GM20000 (cell line): ENCODE measurements around the gene WASL.

Experiments used
- DNase-seq: peaks from one replicate; pipeline ENCODE4 v3.0.0; 2012; ENCODE audit warnings: low spot score
- TF ChIP-seq, protein P1 (sequence below): IDR thresholded peaks from 2 replicates; pipeline ENCODE4 v1.5.1; 2012; ENCODE audit warnings: mild to moderate bottlenecking, control low read depth; ENCODE audit errors: extremely low read depth, missing control alignments

Gene WASL

DNA sequence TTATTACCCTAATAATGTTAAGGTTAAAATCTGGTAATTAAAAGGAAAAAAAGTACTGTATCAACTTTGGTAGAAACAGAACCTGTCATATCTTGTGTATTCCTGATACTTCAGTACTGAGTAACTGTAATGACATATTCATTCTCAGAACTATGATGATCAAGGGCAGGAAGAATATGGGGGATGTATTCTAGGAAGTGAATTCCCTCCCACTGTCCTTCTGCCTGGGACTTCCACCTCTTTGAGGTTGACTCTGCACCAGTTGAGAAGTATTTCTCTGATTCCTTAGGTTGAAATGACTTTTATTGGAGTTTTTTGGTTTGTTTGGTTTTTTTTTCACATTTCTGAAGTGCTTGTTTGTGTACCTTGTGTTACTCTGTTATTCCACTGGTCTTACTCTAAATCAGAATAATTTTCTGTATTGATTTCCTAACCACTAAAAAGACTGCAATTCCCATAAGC, 36.9 kb downstream of the WASL start:
- DNase-seq, result no peak
- TF ChIP-seq, protein P1, sequence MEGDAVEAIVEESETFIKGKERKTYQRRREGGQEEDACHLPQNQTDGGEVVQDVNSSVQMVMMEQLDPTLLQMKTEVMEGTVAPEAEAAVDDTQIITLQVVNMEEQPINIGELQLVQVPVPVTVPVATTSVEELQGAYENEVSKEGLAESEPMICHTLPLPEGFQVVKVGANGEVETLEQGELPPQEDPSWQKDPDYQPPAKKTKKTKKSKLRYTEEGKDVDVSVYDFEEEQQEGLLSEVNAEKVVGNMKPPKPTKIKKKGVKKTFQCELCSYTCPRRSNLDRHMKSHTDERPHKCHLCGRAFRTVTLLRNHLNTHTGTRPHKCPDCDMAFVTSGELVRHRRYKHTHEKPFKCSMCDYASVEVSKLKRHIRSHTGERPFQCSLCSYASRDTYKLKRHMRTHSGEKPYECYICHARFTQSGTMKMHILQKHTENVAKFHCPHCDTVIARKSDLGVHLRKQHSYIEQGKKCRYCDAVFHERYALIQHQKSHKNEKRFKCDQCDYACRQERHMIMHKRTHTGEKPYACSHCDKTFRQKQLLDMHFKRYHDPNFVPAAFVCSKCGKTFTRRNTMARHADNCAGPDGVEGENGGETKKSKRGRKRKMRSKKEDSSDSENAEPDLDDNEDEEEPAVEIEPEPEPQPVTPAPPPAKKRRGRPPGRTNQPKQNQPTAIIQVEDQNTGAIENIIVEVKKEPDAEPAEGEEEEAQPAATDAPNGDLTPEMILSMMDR, result no peak

DNA sequence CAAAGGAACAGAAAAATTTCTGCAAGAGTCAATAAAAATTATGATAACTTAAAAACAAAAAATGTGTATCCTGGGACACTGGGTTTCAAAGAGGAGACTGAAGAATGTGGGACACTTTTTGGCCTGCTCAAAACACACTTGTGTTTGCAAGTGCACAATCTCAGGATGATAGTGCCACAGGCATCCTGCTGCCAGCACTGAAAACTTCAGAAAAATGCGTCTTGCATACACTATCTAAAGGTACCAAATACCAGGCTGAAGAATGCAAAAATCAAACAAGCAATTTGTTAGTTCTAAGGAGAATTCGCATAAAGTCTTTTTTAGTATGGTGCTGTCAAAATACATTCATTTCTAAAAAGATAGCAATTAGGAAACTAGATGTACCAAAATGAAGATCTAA, 38.1 kb downstream of the WASL start:
- DNase-seq, result no peak
- TF ChIP-seq, protein P1, result no peak

DNA sequence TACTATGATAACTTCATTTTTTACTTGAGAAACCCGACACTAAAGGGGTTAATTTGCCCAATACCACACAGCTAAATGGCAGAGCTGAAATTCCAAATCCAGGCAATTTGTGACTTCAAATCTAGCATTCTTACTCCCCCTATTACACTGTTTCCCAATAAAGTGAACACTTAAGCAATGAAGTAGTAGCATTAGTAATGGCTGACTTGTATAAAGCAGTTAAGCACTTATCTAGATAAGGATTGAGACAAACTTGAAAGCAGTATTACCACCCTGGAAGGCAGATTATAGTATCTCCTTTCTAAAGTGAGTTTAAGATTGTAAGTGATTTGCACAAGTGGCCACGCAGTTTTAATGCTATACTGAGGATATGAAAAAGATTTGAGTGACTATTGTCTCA, 39.3 kb downstream of the WASL start:
- DNase-seq, result no peak
- TF ChIP-seq, protein P1, result no peak

DNA sequence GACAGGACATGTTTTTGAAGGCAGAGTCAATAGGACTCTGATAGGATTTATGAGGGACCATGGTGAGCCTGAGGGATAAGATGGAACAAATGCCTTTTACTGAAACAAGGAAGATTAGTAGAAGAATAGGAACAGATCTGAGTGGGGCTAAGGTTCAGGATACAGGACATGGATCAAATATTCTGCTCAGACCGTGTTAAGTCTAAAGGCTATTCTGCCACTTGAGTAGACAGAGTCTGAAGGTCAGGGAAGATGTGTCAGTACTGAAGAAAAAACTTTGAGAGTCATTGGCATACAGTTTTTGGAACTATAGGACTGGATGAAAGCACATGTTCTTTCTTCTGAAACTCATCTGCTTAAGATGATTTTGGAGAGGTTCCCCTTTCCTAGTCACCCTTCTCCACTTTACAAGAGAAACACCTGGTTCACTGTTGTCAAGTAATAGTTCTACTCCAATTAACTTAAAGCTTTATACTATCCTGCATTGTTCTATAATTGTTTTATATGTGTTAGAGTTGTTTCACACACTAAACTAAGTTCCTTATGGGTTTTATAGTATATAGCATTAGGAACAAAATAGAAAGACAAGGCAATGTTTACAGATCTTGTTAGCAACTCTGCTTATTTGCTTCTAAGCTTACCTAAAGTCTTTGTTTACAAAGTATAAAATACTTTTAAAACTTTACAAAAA, 43.4 kb downstream of the WASL start:
- TF ChIP-seq, protein P1, result no peak

DNA sequence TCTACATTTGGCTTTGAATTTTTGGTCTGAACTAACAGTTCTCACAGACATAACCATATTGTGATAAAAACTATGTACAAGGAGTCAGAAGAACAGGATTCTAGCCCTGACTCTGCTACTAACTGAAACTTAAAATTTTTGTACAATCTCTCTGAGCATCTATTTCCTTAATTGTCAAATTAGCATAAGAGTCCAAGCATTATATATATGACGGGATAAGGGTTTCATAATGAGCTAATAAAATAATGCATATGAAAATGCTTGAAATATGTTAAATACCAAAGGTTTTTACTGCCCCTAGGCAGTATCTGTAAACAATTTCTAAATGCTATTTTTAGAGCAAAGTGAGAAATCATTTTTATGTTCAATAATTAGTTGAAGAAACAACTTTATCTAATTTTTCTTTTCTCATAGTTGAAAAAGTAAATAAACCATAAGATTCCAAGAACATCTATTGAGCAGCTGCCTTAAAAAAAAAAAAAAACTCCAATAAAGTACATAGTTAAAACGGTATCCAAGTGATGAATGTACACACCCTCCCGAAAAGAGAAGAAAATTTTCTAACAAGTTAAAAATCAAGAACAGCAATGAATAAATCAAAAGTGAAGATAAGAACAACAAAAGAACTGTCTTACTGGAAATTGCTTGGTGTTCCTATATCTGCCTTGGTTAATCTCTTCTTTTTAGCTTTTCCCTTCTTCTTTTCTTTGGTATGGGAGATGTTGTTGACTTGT, 52.7 kb downstream of the WASL start:
- no peak for DNase-seq
- TF ChIP-seq, protein P1, result no peak

More for the DNA sequence above, 43.4 kb downstream of the WASL start:
- DNase-seq, result no peak

DNA sequence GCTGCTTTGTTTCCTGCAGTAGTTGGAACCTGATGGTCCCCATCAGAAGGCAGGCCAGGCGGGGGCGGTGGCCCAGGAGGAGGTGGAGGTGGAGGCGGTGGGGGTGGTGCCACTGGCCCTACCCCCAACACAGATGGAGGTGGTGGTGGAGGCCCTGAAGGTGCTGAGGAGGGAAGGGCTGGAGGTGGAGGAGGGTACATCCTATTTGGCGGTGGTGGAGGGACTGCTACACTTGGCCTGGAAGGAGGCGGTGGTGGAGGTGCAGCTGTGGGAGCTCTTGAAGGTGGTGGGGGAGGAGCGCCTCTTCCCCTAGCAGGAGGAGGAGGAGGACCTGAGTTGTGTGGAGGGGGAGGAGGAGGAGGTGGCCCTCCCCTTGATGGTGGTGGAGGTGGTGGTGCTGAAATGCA, 56.3 kb downstream of the WASL start:
- DNase-seq, result no peak
- TF ChIP-seq, protein P1, result no peak

DNA sequence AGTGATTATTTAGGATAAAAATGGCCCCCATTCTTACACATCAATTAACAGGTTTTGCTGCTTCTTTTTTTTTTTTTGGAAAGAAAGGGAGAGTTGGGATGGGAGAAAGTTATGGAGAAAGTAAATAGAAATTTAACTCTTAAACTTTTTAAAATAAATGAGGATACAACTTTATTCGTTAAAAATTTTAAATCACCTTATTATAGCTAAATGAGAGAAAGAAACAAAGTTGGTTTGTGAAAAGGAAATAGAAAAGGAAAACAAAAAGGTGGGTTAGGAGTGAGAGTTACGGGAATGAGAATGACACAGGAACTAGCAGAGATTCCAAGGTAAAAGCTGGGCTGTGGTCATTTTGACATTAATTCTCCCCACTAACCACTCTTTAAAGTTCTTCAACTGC, 58.3 kb downstream of the WASL start:
- TF ChIP-seq, protein P1, result no peak
- no peak for DNase-seq
